Tibial nerve (tissue), 4 donors: ENCODE data around the gene USH1G.

Experiments used
- CTCF ChIP-seq, 5 experiments: fragments of 200-600 bp in 3 of 5; fragments of 450-650 bp in 2 of 5; sonication (generic) in 3 of 5; IDR thresholded peaks; one replicate each; pipeline ENCODE4 v1.5.1; 2016 to 2019; ENCODE audit warnings: antibody characterized with exemption in 5 of 5, mild to moderate bottlenecking in 3 of 5, moderate library complexity in 2 of 5
- EP300 ChIP-seq, 2 donors: sonication (generic); formaldehyde crosslinking; IDR thresholded peaks; one replicate each; pipeline ENCODE4 v1.6.1; 2017; ENCODE audit warnings: antibody characterized with exemption in 2 of 2, mild to moderate bottlenecking in 1 of 2

- TF ChIP-seq CTCF (IDR thresholded peaks at IDR 0.05) (no peak), EP300 (IDR thresholded peaks at IDR 0.05) (no peak)
Measured at GRCh38 chr17:74919440-74920305, 3.4 kb downstream of the USH1G start.
